Vagina (tissue), 1 donor: ENCODE measurements around the gene ACOT11. TPM values are rescaled to one million over a fixed set of nuclear protein-coding genes. Genes with fewer than 3 reads are reported as not detected.

Experiments used
- small RNA-seq: library from RNA; depleted of rRNA; stranded (forward); fragments of <200 nt; gene quantifications from one replicate; pipeline ENCODE3, GENCODE V24; 2016
- total RNA-seq: library from RNA; depleted of rRNA; stranded (reverse); fragments of >200 nt; gene quantifications from one replicate; pipeline ENCODE4 v1.2.3, GENCODE V29; 2016

Gene ACOT11
- total RNA-seq, 1 donor from 2014 or later, result 26.0 TPM

Small RNAs within 50 kb of the gene (small RNA-seq; reads per million reads assigned to genes)
- gene AC099796.2, result not detected

Other genes with a start within 250 kb of the ACOT11 start
- gene SSBP3, start 141.8 kb upstream of the ACOT11 start, total RNA-seq, result 70.7 TPM
- gene FAM151A, start 75.3 kb downstream of the ACOT11 start, total RNA-seq, result not detected
- 7.4 TPM for gene MROH7, start 93.6 kb downstream of the ACOT11 start, total RNA-seq
- gene TTC4, start 167.6 kb downstream of the ACOT11 start, total RNA-seq, result 12.8 TPM
- gene PARS2, start 216.3 kb downstream of the ACOT11 start, total RNA-seq, result 5.2 TPM